HUES64 (cell line): ENCODE results near the gene TMEM200B.
"Not testable (repeated sequence)": the region's sequence is repeated elsewhere in the genome, so short reads cannot be mapped to it uniquely, and the experiment has no call there.

Experiments
- H3K27ac ChIP-seq: 2 replicates; pipeline ENCODE4 v1.7.0; 2013; ENCODE audit warnings: low read depth, low read length, inconsistent platforms
- H3K27me3 ChIP-seq: 2 replicates; pipeline ENCODE4 v1.6.1; 2013; ENCODE audit warnings: mild to moderate bottlenecking, low read length; ENCODE audit not compliant: insufficient read depth
- H3K36me3 ChIP-seq: 2 replicates; pipeline ENCODE4 v1.6.1; 2013; ENCODE audit warnings: mild to moderate bottlenecking, low read length; ENCODE audit not compliant: insufficient read depth
- H3K4me1 ChIP-seq: 2 replicates; pipeline ENCODE4 v1.6.1; 2013; ENCODE audit warnings: mild to moderate bottlenecking, low read length, moderate library complexity; ENCODE audit not compliant: insufficient read depth
- H3K4me3 ChIP-seq: 2 replicates; pipeline ENCODE4 v1.5.1; 2013; ENCODE audit warnings: mild to moderate bottlenecking, low read length, moderate library complexity
- H3K9ac ChIP-seq: 2 replicates; pipeline ENCODE4 v1.6.1; 2013; ENCODE audit warnings: mild to moderate bottlenecking, low read depth, low read length
- H3K9me3 ChIP-seq: 2 replicates; pipeline ENCODE4 v1.6.1; 2013; ENCODE audit warnings: low read depth, low read length; ENCODE audit not compliant: insufficient read depth
- WGBS: fragments of 150-250, 120-280 bp; methylation state at CpG from one replicate; pipeline ENCODE4 v1.1.7; 2013; ENCODE audit warnings: missing lambda C conversion rate; 5-methylcytosine and 5-hydroxymethylcytosine counted together

Gene TMEM200B

GRCh38 chr1:29105822-29106221 is 17.9 kb downstream of the TMEM200B start:
- Histone ChIP-seq H3K27me3 (no peaks in the 10 kb centered on the region), H3K4me1 (no peaks in the 10 kb centered on the region), H3K9ac (no peak overlapping the region), H3K36me3 (peaks cover 15% of the 10 kb centered on the region; the same call in 1 of the 2 replicates), H3K4me3 (no peak overlapping the region), H3K27ac (no peak overlapping the region), H3K9me3 (no peaks in the 10 kb centered on the region)
- 94% methylated on average over 6 of the region's 6 CpGs for WGBS

- Histone ChIP-seq H3K9me3 (no peaks in the 10 kb centered on the region), H3K27ac (no peak overlapping the region), H3K27me3 (no peaks in the 10 kb centered on the region), H3K4me1 (peaks cover 15% of the 10 kb centered on the region; the same call in 1 of the 2 replicates), H3K4me3 (no peak overlapping the region), H3K9ac (no peak overlapping the region), H3K36me3 (peaks cover 16% of the 10 kb centered on the region; the same call in 1 of the 2 replicates)
- 90% methylated on average over 1 of the region's 1 CpG for WGBS
These were observed 23.2 kb downstream of the TMEM200B start for GRCh38 chr1:29100487-29100886.

GRCh38 chr1:29099286-29099685 is 24.4 kb downstream of the TMEM200B start:
- Histone ChIP-seq H3K27me3 (no peaks in the 10 kb centered on the region), H3K27ac (no peak overlapping the region), H3K9ac (no peak overlapping the region), H3K36me3 (peaks cover 16% of the 10 kb centered on the region; the same call in 1 of the 2 replicates), H3K4me3 (no peak overlapping the region), H3K4me1 (peaks cover 15% of the 10 kb centered on the region; the same call in 1 of the 2 replicates), H3K9me3 (no peaks in the 10 kb centered on the region)
- WGBS = 97% methylated on average over 4 of the region's 4 CpGs

- 57% methylated on average over 4 of the region's 4 CpGs for WGBS
- Histone ChIP-seq H3K36me3 (peaks cover 12% of the 10 kb centered on the region; the same call in 1 of the 2 replicates), H3K27ac (no peak overlapping the region)
These were observed 27.3 kb downstream of the TMEM200B start for GRCh38 chr1:29096231-29096886.

GRCh38 chr1:29094954-29095353 is 28.7 kb downstream of the TMEM200B start:
- no peak overlapping the region for H3K4me3 ChIP-seq
- WGBS = 94% methylated on average over 1 of the region's 1 CpG
- H3K9me3 ChIP-seq = no peaks in the 10 kb centered on the region
- no peak overlapping the region for H3K27ac ChIP-seq
- no peaks in the 10 kb centered on the region for H3K27me3 ChIP-seq
- H3K9ac ChIP-seq = no peak overlapping the region
- H3K36me3 ChIP-seq = peaks cover 12% of the 10 kb centered on the region; the same call in 1 of the 2 replicates
- peaks cover 15% of the 10 kb centered on the region; the same call in 1 of the 2 replicates for H3K4me1 ChIP-seq

More at GRCh38 chr1:29096231-29096886, 27.3 kb downstream of the TMEM200B start:
- Histone ChIP-seq H3K27me3 (no peaks in the 10 kb centered on the region), H3K9ac (no peak overlapping the region), H3K9me3 (no peaks in the 10 kb centered on the region), H3K4me1 (peaks cover 15% of the 10 kb centered on the region; the same call in 1 of the 2 replicates), H3K4me3 (no peak overlapping the region)

- Histone ChIP-seq H3K27ac (no peak overlapping the region), H3K36me3 (peaks cover 7% of the 10 kb centered on the region; the same call in 1 of the 2 replicates), H3K4me1 (peaks cover 15% of the 10 kb centered on the region; the same call in 1 of the 2 replicates), H3K4me3 (no peak overlapping the region), H3K9me3 (no peaks in the 10 kb centered on the region), H3K27me3 (no peaks in the 10 kb centered on the region), H3K9ac (no peak overlapping the region)
- 96% methylated on average over 3 of the region's 3 CpGs for WGBS
These were observed 29.3 kb downstream of the TMEM200B start for GRCh38 chr1:29094433-29094832.

GRCh38 chr1:29092704-29093103 is 31.0 kb downstream of the TMEM200B start:
- not testable (repeated sequence) for H3K9me3 ChIP-seq, H3K27ac ChIP-seq, H3K36me3 ChIP-seq, H3K27me3 ChIP-seq, H3K4me3 ChIP-seq, H3K9ac ChIP-seq
- peaks cover 15% of the 10 kb centered on the region; the same call in 1 of the 2 replicates for H3K4me1 ChIP-seq
- WGBS = 98% methylated on average over 2 of the region's 5 CpGs

- Histone ChIP-seq H3K9ac (no peak overlapping the region), H3K27ac (no peak overlapping the region), H3K27me3 (no peaks in the 10 kb centered on the region), H3K4me1 (peaks cover 5% of the 10 kb centered on the region; the same call in 1 of the 2 replicates), H3K36me3 (no peaks in the 10 kb centered on the region), H3K4me3 (no peak overlapping the region), H3K9me3 (no peaks in the 10 kb centered on the region)
These were observed 32.6 kb downstream of the TMEM200B start for GRCh38 chr1:29090937-29091618.

GRCh38 chr1:29084196-29084521 is 39.5 kb downstream of the TMEM200B start:
- Histone ChIP-seq H3K4me3 (no peak overlapping the region), H3K9me3 (no peaks in the 10 kb centered on the region)
- 89% methylated on average over 1 of the region's 2 CpGs for WGBS

GRCh38 chr1:29083317-29084195 is 40.1 kb downstream of the TMEM200B start:
- WGBS = 82% methylated on average over 3 of the region's 3 CpGs
- Histone ChIP-seq H3K4me1 (peaks cover 10% of the 10 kb centered on the region; the same call in 1 of the 2 replicates), H3K4me3 (no peak overlapping the region), H3K9ac (no peak overlapping the region), H3K27ac (no peak overlapping the region), H3K36me3 (0 out of 2 replicates have a peak, but pooled peaks cover 3% of the 10 kb centered on the region), H3K27me3 (no peaks in the 10 kb centered on the region), H3K9me3 (no peaks in the 10 kb centered on the region)

More at GRCh38 chr1:29084196-29084521, 39.5 kb downstream of the TMEM200B start:
- no peak overlapping the region for H3K27ac ChIP-seq
- H3K27me3 ChIP-seq = no peaks in the 10 kb centered on the region
- peaks cover 10% of the 10 kb centered on the region; the same call in 1 of the 2 replicates for H3K4me1 ChIP-seq
- no peak overlapping the region for H3K9ac ChIP-seq
- H3K36me3 ChIP-seq = 0 out of 2 replicates have a peak, but pooled peaks cover 3% of the 10 kb centered on the region
